HepG2 (cell line): ENCODE data around the gene KRT34. TPM values are rescaled to one million over a fixed set of nuclear protein-coding genes. Genes with fewer than 3 reads are reported as not detected.

Experiments used
- ATAC-seq: fragments of 200-7000 bp; cut with Tn5 transposase; 3 replicates; pipeline ENCODE4 v1.9.1; 2020; ENCODE audit warnings: mild to moderate bottlenecking, moderate library complexity
- BruUV-seq: library from RNA; stranded (reverse); fragments of 400-500 nt; replicated peaks from 2 replicates; lab custom pipeline; 2021; lab: Mats Ljungman, UMichigan
- CTCF ChIA-PET: fragments of 300-600 bp; formaldehyde crosslinking; extraction: SDS; loops from one replicate; lab custom pipeline; 2021; ENCODE audit warnings: low total read pairs, inconsistent platforms, low intra/inter-chr PET ratio; lab: Yijun Ruan, JAX
- POLR2A ChIA-PET: fragments of 350-600 bp; sonication (Branson Sonifier 250); formaldehyde crosslinking; loops from one replicate; lab custom pipeline; 2020; ENCODE audit warnings: antibody characterized with exemption, inconsistent platforms; lab: Yijun Ruan, JAX
- DNase-seq: peaks from one replicate; pipeline ENCODE4 v3.0.0-alpha.2; 2015; ENCODE audit warnings: low spot score
- FAIRE-seq: peaks from 3 replicates; lab custom pipeline; 2011; peaks lifted over from hg19 to GRCh38; lab: Jason Lieb, UNC
- H2AFZ ChIP-seq: one replicate; pipeline ENCODE4 v1.6.1; 2011; ENCODE audit warnings: low read length, inconsistent platforms
- H3K27ac ChIP-seq: fragments of 300-600 bp; 3 replicates; pipeline ENCODE4 v1.8.0; 2011; ENCODE audit warnings: mixed run types, mild to moderate bottlenecking, mixed read lengths, low read length, inconsistent platforms; ENCODE audit not compliant: insufficient read depth; ENCODE audit errors: extremely low read length
- H3K27me3 ChIP-seq, 2 experiments: fragments of 200-600 bp in 1 of 2; 2 replicates in 1 of 2; 3 replicates in 1 of 2; pipeline versions ENCODE4 v1.6.0 to v1.8.0; 2011; ENCODE audit warnings: low read length in 2 of 2, mild to moderate bottlenecking in 2 of 2, moderate library complexity in 2 of 2, inconsistent platforms in 1 of 2; ENCODE audit not compliant: insufficient read depth in 2 of 2, control insufficient read depth in 1 of 2
- H3K36me3 ChIP-seq, 2 experiments: fragments of 200-600 bp in 1 of 2; replicated peaks in 1 of 2; 2 replicates in 1 of 2; 3 replicates in 1 of 2; pipeline versions ENCODE4 v1.5.1 to v1.8.0; 2011; ENCODE audit warnings: low read length in 2 of 2, inconsistent platforms in 1 of 2; ENCODE audit not compliant: insufficient read depth in 2 of 2, control insufficient read depth in 1 of 2
- H3K4me1 ChIP-seq: 2 replicates; pipeline ENCODE4 v1.5.1; 2012; ENCODE audit warnings: low read length, inconsistent platforms; ENCODE audit not compliant: insufficient read depth
- H3K4me2 ChIP-seq: 2 replicates; pipeline ENCODE4 v1.6.0; 2011; ENCODE audit warnings: low read depth, low read length, inconsistent platforms
- H3K4me3 ChIP-seq, 3 experiments: fragments of 200-600 bp in 1 of 3; sonication (generic), shearing (Covaris generic) in 1 of 3; replicated peaks in 1 of 3; 2 replicates each; pipeline ENCODE4 v1.5.1; 2011 to 2016; ENCODE audit warnings: low read length in 3 of 3, inconsistent platforms in 2 of 3, low read depth in 2 of 3, mild to moderate bottlenecking in 2 of 3, control low read depth in 1 of 3, mixed read lengths in 1 of 3; ENCODE audit not compliant: insufficient read depth in 1 of 3
- H3K79me2 ChIP-seq: one replicate; pipeline ENCODE4 v1.6.1; 2011; ENCODE audit warnings: low read length, inconsistent platforms; ENCODE audit not compliant: insufficient read depth
- H3K9ac ChIP-seq: 2 replicates; pipeline ENCODE4 v1.6.0; 2011; ENCODE audit warnings: mild to moderate bottlenecking, low read depth, low read length, inconsistent platforms; ENCODE audit not compliant: insufficient read depth
- H3K9me3 ChIP-seq: 2 replicates; pipeline ENCODE4 v1.5.1; 2012; ENCODE audit warnings: mild to moderate bottlenecking, low read length
- H4K20me1 ChIP-seq: 2 replicates; pipeline ENCODE4 v1.6.0; 2011; ENCODE audit warnings: inconsistent platforms, mild to moderate bottlenecking, low read length, moderate library complexity; ENCODE audit not compliant: insufficient read depth
- ISX ChIP-seq: sonication (generic); formaldehyde crosslinking; conservative IDR thresholded peaks from 2 replicates; pipeline ENCODE4 v1.5.0; 2020; ENCODE audit warnings: missing genetic modification reagents
- MAF1 ChIP-seq: sonication (generic); formaldehyde crosslinking; IDR thresholded peaks from 2 replicates; pipeline ENCODE4 v1.5.0; 2020; ENCODE audit warnings: missing genetic modification reagents, borderline replicate concordance
- TEF ChIP-seq: sonication (generic); formaldehyde crosslinking; IDR thresholded peaks from 2 replicates; pipeline ENCODE4 v1.5.0; 2020; ENCODE audit warnings: missing genetic modification reagents
- THRA ChIP-seq: sonication (generic); formaldehyde crosslinking; IDR thresholded peaks from 2 replicates; pipeline ENCODE4 v1.4.0; 2020; ENCODE audit warnings: missing genetic modification reagents, borderline replicate concordance
- ZFP41 ChIP-seq: sonication (generic); formaldehyde crosslinking; IDR thresholded peaks from 2 replicates; pipeline ENCODE4 v1.4.0; 2020; ENCODE audit warnings: mild to moderate bottlenecking, missing genetic modification reagents, borderline replicate concordance
- ZNF205 ChIP-seq: IDR thresholded peaks from 2 replicates; pipeline ENCODE4 v1.6.1; 2018; ENCODE audit warnings: missing biosample characterization, missing genetic modification reagents
- WGBS: methylation state at CpG from one replicate; pipeline ENCODE4 v1.1.6; 2017; ENCODE audit warnings: low lambda C conversion rate; 5-methylcytosine and 5-hydroxymethylcytosine counted together
- in situ Hi-C: cut with HindIII; loops from 2 replicates; pipeline ENCODE4 v1.10.0; 2017; ENCODE audit warnings: low pct_unique_long_range_greater_than_20kb; ENCODE audit not compliant: extremely low pct_ligation_motif_present
- intact Hi-C: fragments of 100-400 bp; cut with micrococcal nuclease; formaldehyde crosslinking; loops from one replicate; pipeline ENCODE4 v1.10.0; 2022; ENCODE audit not compliant: unreplicated experiment
- polyA plus RNA-seq, 8 experiments: library from polyadenylated mRNA; depleted of rRNA in 3 of 8; stranded (reverse) in 7 of 8; unstranded in 1 of 8; fragments of >200 nt; fragmentation: Illumina TruSeq in 4 of 8; extraction: Trizol in 4 of 8; gene quantifications; 2 replicates each; pipeline versions ENCODE4 v1.2.1 to v1.2.3, GENCODE V29; 2011 to 2016; ENCODE audit warnings: low read depth in 4 of 8, missing spikeins in 1 of 8, mixed read lengths in 1 of 8; ENCODE audit not compliant: insufficient read depth in 1 of 8
- total RNA-seq, 5 experiments: library from RNA; depleted of rRNA; stranded (reverse); fragments of >200 nt; fragmentation: Illumina TruSeq; extraction: Trizol; gene quantifications; 2 replicates each; pipeline ENCODE4 v1.2.3, GENCODE V29; 2016; ENCODE audit warnings: low read depth in 1 of 5

The KRT34 gene
- total and polyA plus RNA-seq, 2 of the 13 experiments (the other 11 are each of a cell fraction or from before 2014, with no cell fraction given): not detected

GRCh38 chr17:41419716-41420115 lies 37.6 kb upstream of the KRT34 start:
- peaks cover 46% of the 10 kb centered on the region for H3K4me1 ChIP-seq
- no peaks in the 10 kb centered on the region for H4K20me1 ChIP-seq
- no peaks in the 10 kb centered on the region for H3K27me3 ChIP-seq
- no peak for ATAC-seq
- no peak for TF ChIP-seq ISX (CRISPR knock-in tag)
- TF ChIP-seq THRA (CRISPR knock-in tag): no peak
- no peak for TF ChIP-seq TEF (CRISPR knock-in tag)
- TF ChIP-seq ZNF205 (CRISPR knock-in tag): no peak
- no peak for TF ChIP-seq ZFP41
- TF ChIP-seq MAF1 (CRISPR knock-in tag): no peak
- no peaks in the 10 kb centered on the region for H3K9me3 ChIP-seq
- no peak for FAIRE-seq
- in situ Hi-C loops: no loop called here
- H3K79me2 ChIP-seq: no peaks in the 10 kb centered on the region
- ChIA-PET CTCF (no interaction called here), POLR2A (no interaction called here)
- no peak overlapping the region for H3K4me2 ChIP-seq
- BruUV-seq: no TSS peak
- H3K4me3 ChIP-seq: no peak overlapping the region
- 69% methylated on average over 2 of the region's 4 CpGs for WGBS
- no peak overlapping the region for H2AFZ ChIP-seq
- no peak overlapping the region for H3K27ac ChIP-seq
- H3K9ac ChIP-seq: no peak overlapping the region
- DNase-seq: no peak
- no peaks in the 10 kb centered on the region for H3K36me3 ChIP-seq
- intact Hi-C loops: loop anchor here (5.0 to 10.0 kb wide), 2 partner anchors 115 to 248 kb away; no protein-coding TSS in a partner anchor
